Trophoblast cell (in vitro differentiated cells and primary cell): ENCODE measurements around the gene EXTL2.
"Not testable (repeated sequence)": the region's sequence is repeated elsewhere in the genome, so short reads cannot be mapped to it uniquely, and the experiment has no call there.

Source experiments
- DNase-seq, 2 donors: peaks; one replicate each; pipeline ENCODE4 v3.0.0-alpha.2; 2016
- H2AFZ ChIP-seq: 2 replicates; pipeline ENCODE4 v1.6.1; 2013; ENCODE audit warnings: low read length, moderate library complexity, mild to moderate bottlenecking; ENCODE audit not compliant: insufficient read depth, poor library complexity
- H2AK5ac ChIP-seq: 2 replicates; pipeline ENCODE4 v1.6.1; 2013; ENCODE audit warnings: mild to moderate bottlenecking, low read length
- H2BK120ac ChIP-seq: 2 replicates; pipeline ENCODE4 v1.6.1; 2013; ENCODE audit warnings: low read length, mild to moderate bottlenecking, moderate library complexity; ENCODE audit not compliant: insufficient read depth, poor library complexity
- H2BK12ac ChIP-seq: 2 replicates; pipeline ENCODE4 v1.6.1; 2013; ENCODE audit warnings: mild to moderate bottlenecking, low read length, moderate library complexity
- H2BK5ac ChIP-seq: 2 replicates; pipeline ENCODE4 v1.6.1; 2013; ENCODE audit warnings: low read length, low read depth, moderate library complexity, mild to moderate bottlenecking; ENCODE audit not compliant: poor library complexity
- H3K14ac ChIP-seq: 2 replicates; pipeline ENCODE4 v1.6.1; 2013; ENCODE audit warnings: mild to moderate bottlenecking, low read length
- H3K18ac ChIP-seq: 2 replicates; pipeline ENCODE4 v1.6.1; 2013; ENCODE audit warnings: mild to moderate bottlenecking, low read length
- H3K23ac ChIP-seq: 2 replicates; pipeline ENCODE4 v1.6.1; 2013; ENCODE audit warnings: low read length
- H3K27ac ChIP-seq: 2 replicates; pipeline ENCODE4 v1.5.1; 2013; ENCODE audit warnings: low read depth, mild to moderate bottlenecking, inconsistent platforms, low read length, moderate library complexity
- H3K27me3 ChIP-seq: 2 replicates; pipeline ENCODE4 v1.6.1; 2013; ENCODE audit warnings: inconsistent platforms, mild to moderate bottlenecking, low read length, moderate library complexity; ENCODE audit not compliant: insufficient read depth
- H3K36me3 ChIP-seq, 2 experiments: 1 replicate in 1 of 2; 2 replicates in 1 of 2; pipeline ENCODE4 v1.6.1; 2013; ENCODE audit warnings: low read length in 2 of 2, mild to moderate bottlenecking in 2 of 2, moderate library complexity in 1 of 2; ENCODE audit not compliant: insufficient read depth in 2 of 2, control insufficient read depth in 1 of 2
- H3K4ac ChIP-seq: 2 replicates; pipeline ENCODE4 v1.6.1; 2013; ENCODE audit warnings: low read depth, mild to moderate bottlenecking, low read length, moderate library complexity
- H3K4me1 ChIP-seq, 2 experiments: 1 replicate in 1 of 2; 2 replicates in 1 of 2; pipeline ENCODE4 v1.6.1; 2013; ENCODE audit warnings: low read length in 2 of 2, mild to moderate bottlenecking in 2 of 2, moderate library complexity in 1 of 2; ENCODE audit not compliant: insufficient read depth in 2 of 2, control insufficient read depth in 1 of 2
- H3K4me2 ChIP-seq: 2 replicates; pipeline ENCODE4 v1.6.1; 2013; ENCODE audit warnings: inconsistent platforms, mild to moderate bottlenecking, low read length, moderate library complexity
- H3K4me3 ChIP-seq: 2 replicates; pipeline ENCODE4 v1.5.1; 2013; ENCODE audit warnings: mild to moderate bottlenecking, low read depth, low read length, inconsistent platforms
- H3K79me1 ChIP-seq: one replicate; pipeline ENCODE4 v1.6.1; 2013; ENCODE audit warnings: low read length
- H3K79me2 ChIP-seq: 2 replicates; pipeline ENCODE4 v1.6.1; 2013; ENCODE audit warnings: low read length, mild to moderate bottlenecking; ENCODE audit not compliant: control insufficient read depth, insufficient read depth, poor library complexity
- H3K9ac ChIP-seq: 2 replicates; pipeline ENCODE4 v1.6.1; 2013; ENCODE audit warnings: mild to moderate bottlenecking, low read length
- H3K9me3 ChIP-seq: 2 replicates; pipeline ENCODE4 v1.6.1; 2013; ENCODE audit warnings: low read depth, mild to moderate bottlenecking, control low read depth, inconsistent platforms, low read length; ENCODE audit not compliant: insufficient read depth
- H4K12ac ChIP-seq: 2 replicates; pipeline ENCODE4 v1.6.1; 2013; ENCODE audit warnings: low read depth, mild to moderate bottlenecking, low read length, moderate library complexity
- H4K8ac ChIP-seq: 2 replicates; pipeline ENCODE4 v1.6.1; 2013; ENCODE audit warnings: low read depth, mild to moderate bottlenecking, low read length, moderate library complexity
- H4K91ac ChIP-seq: one replicate; pipeline ENCODE4 v1.6.1; 2013; ENCODE audit warnings: low read depth, mild to moderate bottlenecking, low read length, moderate library complexity
- WGBS: extraction: QIAGEN DNeasy Blood & Tissue Kit; methylation state at CpG from one replicate; pipeline ENCODE4 v1.1.7; 2013; ENCODE audit warnings: missing lambda C conversion rate; ENCODE audit not compliant: insufficient read length, insufficient coverage; ENCODE audit errors: extremely low coverage; 5-methylcytosine and 5-hydroxymethylcytosine counted together

The EXTL2 gene

DNA sequence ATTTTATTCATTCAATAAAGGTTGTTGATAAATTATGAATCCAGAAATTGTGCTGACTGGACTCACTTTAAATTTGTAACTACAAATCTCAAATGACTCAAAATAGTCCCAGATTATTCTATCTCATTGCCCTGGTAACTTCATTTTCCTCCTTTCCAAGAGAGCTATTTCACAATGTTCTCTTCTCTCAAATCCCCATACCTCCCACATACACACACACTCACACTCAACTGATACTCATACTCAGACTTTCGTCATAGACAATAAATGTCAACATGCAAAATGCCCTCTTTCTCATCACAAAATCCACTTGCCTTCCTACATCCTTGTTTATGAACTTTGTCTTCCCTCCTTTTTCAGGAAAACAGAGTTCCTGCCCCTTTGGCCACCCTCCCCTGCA is 33.3 kb downstream of the EXTL2 start:
- Histone ChIP-seq H3K9ac (no peak overlapping the region), H2BK120ac (no peak overlapping the region), H2BK5ac (no peak overlapping the region), H3K4me3 (no peak overlapping the region), H4K12ac (no peak overlapping the region), H2BK12ac (no peak overlapping the region), H3K27ac (no peak overlapping the region), H3K79me2 (no peaks in the 10 kb centered on the region), H3K4ac (no peak overlapping the region), H3K14ac (no peak overlapping the region), H3K23ac (no peak overlapping the region), H2AK5ac (no peak overlapping the region), H3K4me1 (no peaks in the 10 kb centered on the region), H3K79me1 (no peaks in the 10 kb centered on the region), H4K8ac (no peak overlapping the region), H3K27me3 (no peaks in the 10 kb centered on the region), H4K91ac (no peak overlapping the region), H3K4me2 (no peak overlapping the region), H3K18ac (no peak overlapping the region), H3K9me3 (no peaks in the 10 kb centered on the region), H3K36me3 (no peaks in the 10 kb centered on the region), H2AFZ (no peak overlapping the region)
- DNase-seq, result no peak
- no CpG with 5 or more reads among the region's 1 CpG for WGBS

DNA sequence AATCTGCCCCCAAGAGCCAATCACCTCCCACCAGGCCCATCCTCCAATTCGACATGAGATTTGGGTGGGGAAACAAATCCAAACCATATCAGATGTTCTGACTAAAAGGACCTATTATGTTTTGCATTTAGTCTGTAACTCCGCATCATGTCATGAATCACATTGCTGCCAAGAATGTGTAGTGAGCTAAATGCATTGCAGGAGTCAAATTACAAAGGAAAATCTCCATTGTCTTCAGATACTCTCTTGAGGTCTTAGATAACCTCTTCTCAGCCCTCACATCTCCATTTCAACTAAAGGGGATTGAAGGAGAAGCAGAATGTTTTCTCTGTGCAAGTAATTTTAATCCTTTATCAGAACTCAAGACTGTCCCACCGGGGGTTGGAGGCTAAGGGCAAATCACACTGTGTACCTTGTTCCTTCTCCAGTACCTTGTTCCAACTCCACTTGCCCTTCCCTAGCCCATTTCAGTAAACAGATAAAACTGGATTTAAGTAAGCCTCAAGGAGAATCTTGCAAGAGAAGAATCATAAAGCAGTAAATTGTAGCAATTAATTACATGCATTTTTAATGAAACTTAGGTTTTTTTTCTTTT is 34.1 kb downstream of the EXTL2 start:
- Histone ChIP-seq H3K79me1 (no peaks in the 10 kb centered on the region), H3K27me3 (no peaks in the 10 kb centered on the region), H3K4me2 (no peak overlapping the region), H4K8ac (no peak overlapping the region), H3K9me3 (no peaks in the 10 kb centered on the region), H3K27ac (no peak overlapping the region), H4K12ac (no peak overlapping the region), H3K36me3 (no peaks in the 10 kb centered on the region), H2BK120ac (no peak overlapping the region), H2BK5ac (no peak overlapping the region), H3K14ac (no peak overlapping the region), H3K79me2 (no peaks in the 10 kb centered on the region), H3K4me3 (no peak overlapping the region), H2BK12ac (no peak overlapping the region), H3K4ac (no peak overlapping the region), H2AFZ (no peak overlapping the region), H3K9ac (no peak overlapping the region), H3K4me1 (no peaks in the 10 kb centered on the region), H4K91ac (no peak overlapping the region), H3K18ac (no peak overlapping the region), H3K23ac (no peak overlapping the region), H2AK5ac (no peak overlapping the region)
- no CpG with 5 or more reads among the region's 3 CpGs for WGBS
- no peak for DNase-seq

DNA sequence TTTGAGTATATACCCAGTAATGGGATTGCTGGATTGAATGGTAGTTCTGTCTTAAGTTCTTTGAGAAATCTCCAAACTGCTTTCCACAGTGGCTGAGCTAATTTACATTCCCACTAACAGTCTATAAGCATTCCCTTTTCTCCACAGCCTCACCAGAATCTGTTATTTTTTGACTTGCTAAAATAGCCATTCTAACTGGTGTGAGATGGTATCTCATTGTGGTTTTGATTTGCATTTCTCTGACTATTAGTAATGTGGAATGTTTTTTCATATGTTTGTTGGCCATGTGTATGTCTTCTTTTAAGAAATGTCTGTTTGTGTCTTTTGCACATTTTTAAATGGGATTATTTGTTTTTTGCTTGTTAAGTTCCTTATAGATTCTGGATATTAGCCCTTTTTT is 39.5 kb downstream of the EXTL2 start:
- not testable (repeated sequence) for H2BK5ac ChIP-seq, H3K4me2 ChIP-seq, H4K91ac ChIP-seq, H3K4me1 ChIP-seq, H3K27ac ChIP-seq, H2BK12ac ChIP-seq, H2BK120ac ChIP-seq, H3K23ac ChIP-seq, H4K12ac ChIP-seq, DNase-seq, H3K27me3 ChIP-seq, H2AK5ac ChIP-seq, H3K9ac ChIP-seq, H3K36me3 ChIP-seq, H3K18ac ChIP-seq, H3K4me3 ChIP-seq, H3K79me1 ChIP-seq, H3K79me2 ChIP-seq, H3K4ac ChIP-seq, H3K9me3 ChIP-seq, H4K8ac ChIP-seq, H2AFZ ChIP-seq, H3K14ac ChIP-seq

DNA sequence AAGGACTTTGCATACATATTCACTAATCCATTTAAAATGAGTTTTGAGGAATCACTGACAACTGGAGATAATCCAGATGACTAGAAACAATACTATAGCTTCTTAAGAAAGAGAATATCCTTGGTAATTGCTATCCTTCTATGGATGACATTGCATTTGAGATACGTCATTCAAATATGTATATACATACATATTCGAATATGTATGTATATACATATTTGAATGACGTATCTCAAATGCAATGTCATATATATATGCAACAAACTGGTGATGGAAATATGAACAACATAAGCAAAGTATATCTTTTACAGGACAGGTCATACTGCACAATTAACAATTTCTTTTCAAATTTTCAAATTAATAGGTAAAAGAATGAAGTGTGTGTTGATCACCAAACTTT is 41.7 kb downstream of the EXTL2 start:
- no peak for DNase-seq
- H3K27ac ChIP-seq, result no peak overlapping the region

More for the DNA sequence above, 41.7 kb downstream of the EXTL2 start:
- no peaks in the 10 kb centered on the region for H3K4me1 ChIP-seq
- no peak overlapping the region for H3K4ac ChIP-seq
- no peak overlapping the region for H2BK12ac ChIP-seq
- H3K4me2 ChIP-seq, result no peak overlapping the region
- H3K14ac ChIP-seq, result no peak overlapping the region
- H4K12ac ChIP-seq, result no peak overlapping the region
- H3K27me3 ChIP-seq, result no peaks in the 10 kb centered on the region
- no peak overlapping the region for H3K4me3 ChIP-seq
- no peak overlapping the region for H4K91ac ChIP-seq
- H2AFZ ChIP-seq, result no peak overlapping the region
- H3K79me2 ChIP-seq, result no peaks in the 10 kb centered on the region
- H2AK5ac ChIP-seq, result no peak overlapping the region
- H2BK120ac ChIP-seq, result no peak overlapping the region
- no peak overlapping the region for H4K8ac ChIP-seq
- no peaks in the 10 kb centered on the region for H3K79me1 ChIP-seq
- no peak overlapping the region for H3K18ac ChIP-seq
- no peak overlapping the region for H2BK5ac ChIP-seq
- H3K9me3 ChIP-seq, result no peaks in the 10 kb centered on the region
- H3K23ac ChIP-seq, result no peak overlapping the region
- no peak overlapping the region for H3K9ac ChIP-seq
- H3K36me3 ChIP-seq, result no peaks in the 10 kb centered on the region
- WGBS, result no CpG with 5 or more reads among the region's 3 CpGs
